Activated CD8-positive, alpha-beta memory T cell treated with anti-CD3 and anti-CD28 coated beads for 4 hours (primary cell): ENCODE data around the gene ABHD2.

Experiments
- DNase-seq, 2 donors: peaks; one replicate each; pipeline ENCODE4 v3.0.0-alpha.2; 2020; ENCODE audit warnings: low read depth in 2 of 2

ABHD2 gene

DNA sequence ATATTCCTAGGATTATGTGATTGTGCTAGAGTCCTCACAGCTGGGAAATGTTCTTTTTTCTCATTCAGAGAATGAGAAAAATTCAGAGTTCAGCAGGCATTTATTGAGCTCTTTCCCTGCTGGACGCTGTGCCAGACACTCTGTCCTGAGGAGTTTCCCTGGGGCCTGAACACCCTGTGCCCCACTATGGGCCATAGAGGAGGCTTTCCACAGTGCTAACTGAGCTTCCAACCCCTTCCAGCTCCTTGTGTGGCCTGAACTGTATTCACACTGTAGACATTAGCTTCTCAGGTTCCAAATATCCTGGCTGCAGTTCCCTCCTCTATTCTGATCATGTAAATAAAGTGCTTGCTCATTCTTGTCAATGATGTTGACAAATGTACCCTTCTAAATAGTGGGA lies 10.0 kb downstream of the ABHD2 start:
- DNase-seq = no peak

DNA sequence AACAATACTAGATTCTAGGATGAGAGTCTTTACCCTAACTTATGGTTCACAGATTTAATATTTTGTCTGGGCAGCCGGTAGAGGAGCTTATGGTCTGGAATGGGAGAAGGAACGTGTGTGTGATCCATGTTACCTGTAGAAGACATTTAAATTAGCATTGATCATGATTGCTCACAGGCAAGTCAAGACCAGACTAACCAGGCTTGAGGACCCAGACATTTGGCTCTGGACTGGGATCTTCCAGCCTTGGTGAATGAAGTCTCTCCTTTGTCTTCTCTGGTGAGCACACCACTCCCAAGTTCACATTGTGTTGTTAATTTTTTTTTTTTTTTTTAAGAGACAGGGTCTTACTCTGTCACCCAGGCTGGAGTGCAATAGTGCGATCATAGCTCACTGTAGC lies 11.7 kb downstream of the ABHD2 start:
- no peak for DNase-seq

DNA sequence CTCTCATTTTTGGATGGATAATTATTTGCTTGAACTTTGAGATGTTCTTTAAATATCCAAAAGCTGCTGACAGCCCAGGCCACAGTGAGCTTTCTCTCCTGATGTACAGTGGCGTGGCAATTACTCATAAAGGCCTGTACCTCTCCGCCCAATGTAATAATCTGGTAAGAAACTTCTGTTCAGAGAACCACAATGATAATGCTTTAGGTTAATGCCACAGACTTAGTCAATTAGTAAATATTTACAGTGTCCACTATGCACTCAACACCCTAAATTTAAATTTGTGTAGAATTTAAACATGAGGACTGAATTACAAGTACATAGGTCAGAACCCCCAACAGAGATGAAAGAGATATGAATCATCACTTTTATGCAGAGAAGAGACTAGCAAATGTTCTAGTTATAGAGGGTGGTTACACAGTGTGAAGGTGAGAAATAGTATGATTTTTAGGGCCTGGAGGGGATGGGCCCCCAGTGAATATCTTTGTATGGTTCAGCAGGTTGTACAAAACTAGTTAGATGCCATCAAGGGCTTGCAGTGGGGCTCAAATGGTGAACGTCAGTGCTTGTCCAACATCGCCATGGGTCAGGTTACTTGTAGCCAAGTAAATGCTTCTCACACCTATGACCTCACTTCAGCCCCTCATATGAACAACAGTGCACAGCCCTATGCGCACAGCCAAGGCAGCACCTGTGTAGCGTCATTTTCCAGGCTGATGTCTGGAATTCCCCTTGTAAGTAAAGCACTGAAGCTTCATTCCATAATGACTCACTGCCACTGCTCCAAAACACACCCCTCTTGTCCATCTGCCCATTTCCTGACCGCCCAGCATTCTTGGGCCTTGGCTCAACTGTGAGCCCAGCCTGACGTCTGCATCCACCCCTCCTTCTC lies 13.3 kb downstream of the ABHD2 start:
- no peak for DNase-seq

DNA sequence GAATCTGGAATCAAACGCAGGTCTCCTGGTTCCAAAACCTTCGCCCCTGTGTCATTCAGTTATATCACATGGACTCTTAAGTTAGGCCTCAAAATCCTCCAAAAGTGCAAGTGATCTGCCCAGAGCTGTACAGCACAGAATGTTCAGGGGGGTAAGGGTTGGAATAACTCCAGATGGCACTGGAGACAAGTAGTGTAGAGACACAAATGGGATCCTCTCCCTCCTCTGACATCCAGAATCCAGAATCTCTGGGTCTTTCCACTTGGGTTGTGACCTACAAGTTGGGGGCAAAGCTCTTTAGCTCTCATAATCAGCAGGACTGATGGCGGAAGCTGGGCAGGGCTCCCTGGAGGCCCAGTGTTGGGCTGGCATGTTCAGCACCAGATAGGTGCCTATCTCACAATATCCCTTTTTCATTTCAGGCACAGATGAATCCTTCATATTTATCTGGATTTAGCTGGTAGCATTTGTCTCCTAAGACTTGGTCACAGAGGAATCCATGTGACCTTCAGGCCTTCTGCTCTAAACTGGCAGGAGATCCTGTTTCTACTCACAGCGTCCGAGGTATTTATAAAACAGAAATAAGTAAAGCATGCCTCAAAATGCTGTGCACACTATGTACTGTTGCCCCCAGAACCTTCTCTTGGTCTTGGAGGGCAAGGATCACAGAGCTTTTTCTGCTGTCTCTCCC lies 15.4 kb downstream of the ABHD2 start:
- no peak for DNase-seq

DNA sequence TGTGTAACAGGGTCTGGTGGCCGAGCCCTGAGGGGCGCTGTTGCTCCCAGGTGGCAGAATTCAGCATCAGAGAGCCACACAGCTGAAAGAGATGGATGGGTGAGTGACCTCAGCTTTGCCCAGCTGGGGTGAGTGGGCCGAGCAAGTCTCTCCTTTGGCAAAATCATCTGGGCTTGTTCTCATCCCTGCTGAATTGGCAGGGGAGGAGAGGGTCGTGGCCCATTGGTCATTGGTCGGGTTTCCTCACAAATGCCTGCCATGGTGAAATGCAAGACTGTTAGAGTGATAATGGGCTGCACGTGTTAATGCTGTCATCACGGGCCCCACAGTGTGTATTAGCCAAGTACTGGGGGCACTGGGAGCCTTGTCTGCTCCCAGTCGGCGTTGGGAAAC lies 15.9 kb downstream of the ABHD2 start:
- DNase-seq = no peak

DNA sequence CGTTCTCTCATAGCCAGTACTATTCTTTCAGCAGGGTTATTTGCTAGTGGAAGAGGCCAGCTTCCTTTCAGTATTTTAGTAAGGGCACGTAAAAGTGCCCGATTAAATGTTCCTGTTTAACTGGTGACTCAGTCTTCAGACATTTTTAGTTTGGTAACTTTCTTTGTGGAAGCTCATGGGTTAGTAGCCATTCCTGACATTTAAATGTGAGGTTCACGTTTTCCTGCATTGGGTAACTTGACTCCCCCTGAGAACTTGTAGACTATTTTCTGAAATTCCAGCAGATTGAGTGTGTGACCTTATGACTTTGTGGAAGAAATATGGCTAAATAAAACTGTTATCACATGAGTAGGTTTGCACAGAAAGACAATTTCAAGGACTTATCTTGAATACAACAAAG lies 16.9 kb downstream of the ABHD2 start:
- DNase-seq = no peak

DNA sequence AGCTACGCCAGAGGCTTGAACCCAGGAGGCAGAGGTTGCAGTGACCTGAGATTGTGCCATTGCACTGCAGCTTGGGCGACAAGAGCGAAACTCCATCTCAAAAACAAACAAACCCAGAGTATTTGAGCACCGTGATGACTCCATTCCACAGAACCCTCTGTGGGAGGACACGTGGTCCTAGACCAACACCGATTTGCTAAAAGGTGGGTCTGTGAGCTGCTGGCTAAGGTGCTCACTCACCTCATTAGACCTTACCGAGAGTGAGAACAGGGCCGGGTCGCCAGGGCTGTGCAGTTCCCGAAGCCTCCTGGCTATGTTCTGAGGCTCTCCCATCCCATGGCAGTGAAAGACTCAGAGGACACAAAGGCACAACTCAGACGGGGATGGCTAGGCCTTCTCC lies 17.9 kb downstream of the ABHD2 start:
- DNase-seq = no peak

DNA sequence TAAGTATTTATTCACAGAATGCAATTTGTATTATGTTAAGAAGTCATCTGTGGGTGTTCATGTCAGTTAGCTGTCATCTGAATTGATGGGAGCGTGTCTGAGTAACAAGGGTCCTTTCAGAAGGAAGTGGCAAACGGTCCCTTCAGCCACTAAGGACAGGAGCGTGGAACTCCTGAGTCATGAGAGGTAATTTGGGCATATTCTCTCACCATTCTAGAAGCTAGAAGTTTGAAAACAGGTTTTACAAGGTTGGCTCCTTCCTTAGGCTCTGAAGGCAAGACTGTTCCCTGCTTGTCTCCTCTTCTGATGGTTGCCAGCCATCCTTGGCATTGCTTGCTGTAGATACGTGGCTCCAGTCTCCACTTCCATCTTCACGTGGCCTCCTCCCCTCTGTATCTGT lies 19.7 kb downstream of the ABHD2 start:
- DNase-seq = no peak

DNA sequence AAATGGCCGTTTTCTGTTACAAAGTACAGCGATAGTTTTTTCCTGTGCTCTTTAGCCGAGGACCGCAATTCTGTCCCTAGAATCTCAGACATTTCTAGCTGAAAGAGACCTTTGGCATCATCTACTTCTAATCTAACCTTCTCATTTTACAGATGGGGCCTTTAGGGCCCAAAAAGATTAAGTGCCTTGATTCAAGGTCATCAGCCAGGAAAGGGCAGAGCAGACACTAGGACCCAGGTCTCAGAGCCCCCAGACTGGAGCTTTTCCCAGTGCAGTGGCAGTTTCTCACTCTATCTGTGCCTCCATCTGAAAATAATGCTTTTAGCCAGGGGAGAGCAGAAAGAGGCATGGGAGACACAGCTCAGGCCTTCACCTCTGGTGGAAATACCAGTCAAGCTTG lies 20.6 kb downstream of the ABHD2 start:
- no peak for DNase-seq

DNA sequence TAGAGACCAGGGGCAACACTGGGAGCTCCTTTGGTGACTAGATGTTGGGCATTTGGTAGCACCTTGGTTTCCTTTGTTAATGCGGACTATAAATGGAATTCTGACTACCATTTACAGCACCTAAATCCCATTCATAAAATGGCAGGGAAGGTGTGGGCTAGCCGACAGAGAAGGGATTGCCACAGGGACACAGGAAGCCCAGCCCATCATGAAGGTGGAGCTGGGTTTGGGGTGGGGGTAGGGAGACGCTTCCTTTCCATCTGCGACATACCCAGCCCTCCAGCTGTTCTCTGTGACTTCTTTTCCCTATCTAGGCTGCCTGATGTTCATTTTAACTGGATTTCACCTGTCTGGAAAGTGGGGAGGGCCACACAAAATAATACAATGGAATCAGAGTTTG lies 21.0 kb downstream of the ABHD2 start:
- no peak for DNase-seq

DNA sequence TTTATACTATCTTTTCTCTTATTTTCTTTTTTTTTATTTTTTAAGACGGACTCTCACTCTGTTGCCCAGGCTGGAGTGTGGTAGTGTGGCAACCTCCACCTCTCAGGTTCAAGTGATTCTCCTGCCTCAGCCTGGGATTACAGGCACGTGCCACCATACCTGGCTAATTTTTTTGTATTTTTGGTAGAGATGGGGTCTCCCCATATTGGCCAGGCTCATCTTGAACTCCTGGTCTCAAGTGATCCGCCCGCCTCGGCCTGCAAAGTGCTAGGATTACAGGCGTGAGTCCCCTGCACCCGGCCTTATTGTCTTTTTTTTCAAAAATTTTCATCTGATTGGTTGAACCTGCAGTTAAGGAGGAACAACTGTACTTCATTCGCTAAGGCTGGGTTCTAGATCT lies 21.8 kb downstream of the ABHD2 start:
- DNase-seq = no peak

DNA sequence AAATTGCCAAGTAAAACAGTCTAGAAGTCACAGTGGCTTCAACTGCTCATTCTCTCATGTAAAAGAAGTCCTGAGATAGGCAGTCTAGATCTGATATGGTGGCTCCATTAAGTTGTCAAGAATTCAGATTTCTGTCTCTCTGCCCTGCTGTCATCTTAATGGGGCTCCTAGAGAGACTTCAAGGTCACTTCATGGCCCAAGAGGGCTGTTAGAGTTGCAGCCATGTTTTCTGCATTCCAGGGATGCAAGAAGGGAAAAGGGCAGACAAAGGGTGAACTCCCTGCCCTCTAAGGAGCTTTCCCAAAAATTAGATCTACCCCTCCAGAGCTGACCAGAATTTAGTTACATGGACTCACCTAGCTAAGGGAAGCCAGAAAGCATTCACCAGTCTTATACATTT lies 23.1 kb downstream of the ABHD2 start:
- no peak for DNase-seq

DNA sequence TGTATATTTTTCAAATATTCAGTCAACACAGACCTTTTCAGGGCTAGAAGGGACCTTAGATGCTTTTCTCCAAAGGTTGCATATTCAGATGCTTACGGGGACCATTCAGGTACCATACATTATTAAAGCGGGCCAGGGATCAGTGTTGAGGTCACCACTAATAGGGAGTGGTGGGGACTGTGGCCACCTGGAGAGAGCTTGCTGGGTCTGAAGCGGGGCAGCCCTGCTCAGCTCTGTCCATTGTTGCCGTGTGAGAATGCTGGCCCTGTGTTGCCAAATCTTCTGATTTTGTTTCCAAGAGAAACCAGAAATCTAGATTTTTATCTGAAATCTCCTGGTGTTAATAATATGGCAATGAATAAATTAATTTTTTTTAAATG lies 23.7 kb downstream of the ABHD2 start:
- no peak for DNase-seq

DNA sequence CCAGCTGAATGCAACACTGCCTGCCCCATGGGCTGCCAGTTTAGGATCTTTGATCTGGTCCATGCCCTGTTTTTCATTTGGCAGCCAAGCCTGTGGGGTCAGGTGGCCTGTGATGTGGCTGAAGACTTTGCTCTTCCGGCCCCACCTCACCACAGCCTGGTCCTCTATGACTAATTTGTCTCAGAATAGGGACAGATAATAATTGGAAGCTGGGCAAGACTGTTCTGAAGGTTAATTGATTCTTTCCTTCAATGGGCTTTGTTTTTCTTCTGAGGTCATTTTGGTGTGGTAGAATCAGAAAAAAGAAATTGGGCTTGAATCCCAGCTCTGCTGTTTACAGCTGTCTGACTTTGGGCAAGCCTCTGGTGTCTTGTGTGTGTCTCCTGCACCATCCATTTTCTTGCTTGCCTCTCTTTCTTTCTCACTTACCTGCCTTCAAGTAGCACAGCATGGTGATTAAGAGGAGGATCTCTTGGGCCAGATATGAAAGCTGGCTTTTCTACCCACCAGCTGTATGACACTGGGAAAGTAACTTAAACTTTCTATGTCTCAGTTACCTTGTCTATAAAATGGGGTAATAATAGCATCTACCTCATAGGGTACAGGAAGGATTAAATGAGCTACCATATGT lies 24.2 kb downstream of the ABHD2 start:
- no peak for DNase-seq

DNA sequence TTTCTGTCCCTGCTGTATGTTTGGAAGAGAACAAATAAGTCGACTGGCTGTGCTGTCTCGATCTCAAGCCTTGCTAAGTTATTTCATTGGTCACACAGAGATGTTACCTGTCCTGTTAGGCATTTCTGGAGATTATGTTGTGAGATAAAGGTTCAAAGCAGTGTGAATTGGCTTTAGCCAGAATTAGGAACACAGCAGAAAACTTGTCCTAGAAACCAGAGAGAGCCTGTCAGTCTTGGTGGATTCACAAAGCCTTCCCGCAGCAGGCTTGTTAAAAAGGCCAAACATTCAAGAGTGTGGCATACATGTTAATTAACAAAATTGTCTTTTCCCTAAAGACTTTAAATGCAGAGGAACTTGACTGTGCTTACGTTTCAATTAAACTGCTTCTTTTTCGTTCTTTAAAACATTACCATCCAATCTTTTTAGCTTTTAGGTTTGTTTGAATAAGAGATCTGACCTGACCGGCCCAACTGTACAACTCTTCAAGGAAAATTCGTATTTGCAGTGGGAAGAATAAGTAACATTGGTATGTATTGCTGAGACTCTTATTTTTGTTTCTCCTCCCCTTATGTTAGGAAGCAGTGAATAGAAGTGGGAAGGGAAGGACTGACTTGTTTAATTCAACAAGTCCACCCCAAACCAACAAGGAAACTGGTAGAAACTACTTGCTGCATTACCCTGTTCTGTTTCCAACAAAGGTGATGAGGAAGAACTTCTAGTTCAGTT lies 25.2 kb downstream of the ABHD2 start:
- no peak for DNase-seq

DNA sequence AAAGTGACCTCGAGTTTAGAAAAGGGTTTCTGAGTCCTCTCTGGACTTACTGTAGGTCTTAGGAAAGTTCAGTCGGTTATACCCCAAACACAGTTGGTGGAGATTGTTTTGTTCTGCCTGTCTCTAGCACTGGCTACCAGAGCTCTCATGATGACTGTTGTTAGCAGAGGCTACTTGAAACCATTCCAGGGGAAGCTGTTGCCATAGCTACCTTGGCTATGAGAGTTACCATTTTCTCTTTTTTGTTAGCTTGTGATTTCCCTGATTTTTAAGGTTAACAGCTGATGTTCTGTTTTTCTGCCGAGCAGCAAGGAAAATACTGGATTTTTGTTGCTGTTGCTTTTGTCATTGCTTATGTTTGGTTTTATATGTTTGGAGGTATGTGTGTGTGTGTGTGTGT lies 26.7 kb downstream of the ABHD2 start:
- DNase-seq = no peak

DNA sequence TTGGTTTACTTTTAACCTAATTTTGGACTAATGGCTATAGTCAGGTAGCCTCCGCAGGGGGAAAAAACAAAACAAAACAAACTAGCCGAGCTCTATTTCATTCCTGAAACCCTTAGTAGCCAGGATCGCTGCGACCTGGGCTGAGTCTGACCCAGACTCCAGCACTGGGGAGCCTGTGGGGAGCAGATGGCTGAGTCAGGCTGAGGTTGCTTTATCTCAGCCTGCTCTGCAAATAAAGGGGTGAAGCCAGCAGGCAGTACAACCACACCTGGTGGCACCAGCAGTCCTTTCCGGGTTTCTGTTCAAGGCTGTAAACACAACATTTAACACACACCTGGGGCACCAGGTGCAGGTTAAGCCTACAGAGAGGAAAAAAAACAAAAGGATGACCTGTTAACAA lies 27.3 kb downstream of the ABHD2 start:
- DNase-seq = no peak

DNA sequence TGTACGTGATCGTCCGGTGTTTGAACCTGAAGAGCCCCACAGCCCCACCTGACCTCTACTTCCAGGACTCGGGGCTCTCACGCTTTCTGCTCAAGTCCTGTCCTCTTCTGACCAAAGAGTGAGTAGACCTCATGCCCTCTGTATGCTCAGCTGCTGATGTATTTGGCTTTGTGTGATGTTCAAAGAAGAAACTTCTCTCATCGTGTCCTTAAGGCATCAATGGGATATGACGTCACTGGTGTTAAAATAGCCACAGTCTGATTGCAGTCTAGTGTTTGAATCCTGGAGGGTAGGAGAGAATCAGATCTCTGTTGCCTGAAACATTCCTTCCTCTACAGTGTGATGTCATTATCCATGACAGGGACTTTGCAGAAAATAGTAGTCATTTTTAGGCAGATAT lies 28.1 kb downstream of the ABHD2 start:
- DNase-seq = no peak

DNA sequence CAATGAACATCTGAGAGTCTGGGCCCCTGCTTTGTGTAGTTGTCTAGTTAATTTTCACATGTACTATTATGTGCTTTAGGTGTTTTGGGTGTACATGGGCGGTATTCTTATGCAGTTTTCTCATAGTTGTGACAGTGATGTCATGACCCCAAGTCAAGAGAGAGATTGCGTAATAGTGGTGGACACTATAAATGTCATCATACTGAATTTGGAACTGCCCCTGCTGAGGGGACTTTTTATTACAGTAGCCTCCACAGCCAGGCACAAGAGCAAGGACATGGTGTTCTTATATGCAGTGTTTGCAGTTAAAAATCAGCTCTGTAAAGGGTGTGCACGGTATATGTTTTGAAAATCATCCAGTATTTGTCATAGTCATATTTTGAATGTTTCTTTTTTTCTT lies 29.5 kb downstream of the ABHD2 start:
- no peak for DNase-seq

DNA sequence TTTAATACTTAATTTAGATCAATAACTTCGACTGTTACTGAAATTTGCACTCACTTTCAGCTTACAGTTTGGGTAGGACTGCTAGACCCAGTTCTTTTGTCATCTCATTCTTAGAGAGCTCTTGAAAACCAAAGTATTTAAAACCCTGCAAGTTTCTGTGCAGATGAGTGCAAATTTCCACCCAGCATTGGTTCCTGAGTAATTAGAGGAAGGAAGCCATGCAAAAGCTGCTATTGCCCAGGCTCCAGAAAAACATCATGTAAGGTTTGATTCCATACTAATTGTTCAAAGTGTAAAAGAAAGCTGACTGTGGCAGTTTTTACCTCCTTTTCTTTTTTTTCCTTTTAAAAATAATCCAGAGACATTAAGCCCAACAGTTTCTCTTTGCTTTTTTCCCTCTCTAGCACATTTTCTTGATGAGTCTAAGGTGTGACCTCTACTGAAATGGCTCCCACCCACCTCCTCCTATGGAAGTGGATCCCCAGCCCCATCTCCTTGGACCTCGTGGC lies 30.3 kb downstream of the ABHD2 start:
- DNase-seq = no peak

DNA sequence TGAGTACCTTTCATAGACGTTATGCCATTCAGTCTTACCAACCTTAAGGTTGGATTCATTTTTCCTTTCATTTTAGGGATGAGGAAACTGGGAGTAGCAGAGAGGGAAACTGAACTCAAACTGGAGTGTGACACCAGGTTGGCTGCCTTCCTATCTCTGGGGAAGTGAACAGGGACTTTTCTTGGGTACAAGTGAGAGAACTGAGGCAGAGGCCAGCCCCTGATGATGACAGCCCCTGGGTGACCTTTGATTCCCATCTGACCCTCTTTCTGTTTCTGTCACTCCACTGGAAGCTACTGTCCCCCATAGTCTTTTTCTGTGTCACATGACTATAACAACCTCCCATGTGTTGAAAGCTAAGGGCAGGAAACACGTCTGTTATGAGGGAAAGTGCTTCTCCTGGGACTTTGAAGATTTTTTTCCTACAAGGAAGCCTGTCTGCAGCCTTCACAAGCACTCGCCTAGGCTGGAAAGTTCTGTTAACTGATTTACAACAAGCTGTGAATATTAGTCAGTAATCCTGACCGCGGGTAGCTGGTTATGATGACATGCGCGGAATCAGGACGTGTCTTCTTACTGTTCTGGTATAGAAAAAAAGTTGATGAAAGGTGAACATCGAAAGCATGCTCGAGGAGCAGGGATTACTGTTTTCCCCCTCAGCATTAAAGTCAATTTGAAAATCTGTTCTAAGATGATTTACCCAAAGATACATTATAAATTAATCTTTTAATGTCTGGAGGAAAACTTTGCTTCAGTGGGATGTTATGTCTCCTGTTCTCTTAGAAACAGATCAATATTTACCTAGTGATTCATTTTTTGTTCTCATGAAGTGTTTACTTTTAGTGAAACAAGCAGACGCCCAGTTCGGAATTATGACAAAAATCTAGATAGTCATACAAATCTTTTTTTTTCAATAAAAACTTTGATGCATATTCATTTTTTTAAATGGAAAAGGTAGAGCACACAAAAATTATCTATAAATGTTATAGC lies 31.5 kb downstream of the ABHD2 start:
- DNase-seq = no peak
